Endothelial cell of umbilical vein (primary cell): ENCODE data around the gene RAB38. TPM values are rescaled to one million over a fixed set of nuclear protein-coding genes. Genes with fewer than 3 reads are reported as not detected.

Experiments used
- BruUV-seq: library from RNA; stranded (reverse); fragments of 400-500 nt; replicated peaks from 2 replicates; lab custom pipeline; 2021; lab: Mats Ljungman, UMichigan
- CTCF ChIA-PET: fragments of 300-600, 350-600 bp; sonication (Branson Sonifier 250); formaldehyde crosslinking; loops from one replicate; lab custom pipeline; 2021; ENCODE audit warnings: antibody characterized with exemption, inconsistent platforms; lab: Charles Lee
- POLR2A ChIA-PET: fragments of 300-600, 350-600 bp; sonication (Branson Sonifier 250); formaldehyde crosslinking; loops from one replicate; lab custom pipeline; 2021; ENCODE audit warnings: antibody characterized with exemption, inconsistent platforms; lab: Charles Lee
- DNase-seq: peaks from one replicate; pipeline ENCODE4 v3.0.0-alpha.2; 2011; ENCODE audit warnings: low read depth, low spot score
- FAIRE-seq: peaks from 2 replicates; lab custom pipeline; 2011; peaks lifted over from hg19 to GRCh38; lab: Jason Lieb, UNC
- H2AFZ ChIP-seq: 2 replicates; pipeline ENCODE4 v1.6.0; 2012; ENCODE audit warnings: low read depth, low read length, control low read depth, inconsistent platforms
- H3K27ac ChIP-seq: 2 replicates; pipeline ENCODE4 v1.5.1; 2011; ENCODE audit warnings: low read depth, mild to moderate bottlenecking, control low read depth, low read length, moderate library complexity; ENCODE audit not compliant: insufficient read depth
- H3K27me3 ChIP-seq, 2 experiments: 2 replicates each; pipeline versions ENCODE4 v1.6.0 to v1.6.1; 2011; ENCODE audit warnings: low read length in 2 of 2, mixed read lengths in 1 of 2; ENCODE audit not compliant: control insufficient read depth in 2 of 2, insufficient read depth in 2 of 2
- H3K36me3 ChIP-seq, 2 experiments: 2 replicates in 1 of 2; 3 replicates in 1 of 2; pipeline ENCODE4 v1.5.1; 2011; ENCODE audit warnings: low read length in 2 of 2, mild to moderate bottlenecking in 1 of 2, moderate library complexity in 1 of 2; ENCODE audit not compliant: control insufficient read depth in 2 of 2, insufficient read depth in 2 of 2; ENCODE audit errors: extremely low read depth in 1 of 2
- H3K4me1 ChIP-seq: 3 replicates; pipeline ENCODE4 v1.5.1; 2011; ENCODE audit warnings: mild to moderate bottlenecking, low read length; ENCODE audit not compliant: control insufficient read depth, insufficient read depth; ENCODE audit errors: extremely low read depth
- H3K4me2 ChIP-seq: 2 replicates; pipeline ENCODE4 v1.6.1; 2011; ENCODE audit warnings: low read length, control low read depth, mixed read lengths; ENCODE audit not compliant: insufficient read depth
- H3K4me3 ChIP-seq, 3 experiments: fragments of 200-600 bp in 1 of 3; sonication (generic), shearing (Covaris generic) in 1 of 3; replicated peaks in 1 of 3; 2 replicates each; pipeline ENCODE4 v1.5.1; 2011 to 2016; ENCODE audit warnings: control low read depth in 3 of 3, low read length in 3 of 3, mild to moderate bottlenecking in 2 of 3, inconsistent platforms in 1 of 3, low read depth in 1 of 3, moderate library complexity in 1 of 3; ENCODE audit not compliant: insufficient read depth in 1 of 3
- H3K79me2 ChIP-seq: 2 replicates; pipeline ENCODE4 v1.6.0; 2012; ENCODE audit warnings: low read length, inconsistent platforms; ENCODE audit not compliant: control insufficient read depth, insufficient read depth
- H3K9ac ChIP-seq: replicated peaks from 2 replicates; pipeline ENCODE3; 2011; ENCODE audit warnings: low read length, control low read depth; ENCODE audit not compliant: insufficient read depth; ENCODE audit errors: extremely low read depth
- H3K9me1 ChIP-seq: replicated peaks from 3 replicates; pipeline ENCODE4 v1.6.0; 2011; ENCODE audit warnings: mild to moderate bottlenecking, low read length; ENCODE audit not compliant: control insufficient read depth, insufficient read depth; ENCODE audit errors: extremely low read depth
- H3K9me3 ChIP-seq: replicated peaks from 2 replicates; pipeline ENCODE4 v1.5.1; 2012; ENCODE audit warnings: low read length, inconsistent platforms; ENCODE audit not compliant: control insufficient read depth, insufficient read depth
- H4K20me1 ChIP-seq: replicated peaks from 2 replicates; pipeline ENCODE3; 2011; ENCODE audit warnings: mild to moderate bottlenecking, low read length; ENCODE audit not compliant: control insufficient read depth, insufficient read depth; ENCODE audit errors: extremely low read depth
- EZH2 ChIP-seq: IDR thresholded peaks from 2 replicates; pipeline ENCODE4 v1.6.1; 2012; ENCODE audit warnings: borderline replicate concordance, low read depth, mild to moderate bottlenecking, moderate library complexity, low read length, inconsistent platforms; ENCODE audit not compliant: severe bottlenecking
- FOS ChIP-seq: IDR thresholded peaks from 2 replicates; pipeline ENCODE4 v1.6.1; 2011; ENCODE audit warnings: mild to moderate bottlenecking, low read length, moderate library complexity, borderline replicate concordance; ENCODE audit not compliant: insufficient read depth
- POLR2A ChIP-seq: IDR thresholded peaks from 2 replicates; pipeline ENCODE4 v1.6.1; 2012; ENCODE audit warnings: low read depth, mild to moderate bottlenecking, control low read depth, low read length
- dilution Hi-C: fragments of 300-500 bp; cut with MboI; formaldehyde crosslinking; loops from one replicate; pipeline ENCODE4 v1.15.0; 2019; ENCODE audit warnings: low sequenced_read_pairs; ENCODE audit not compliant: extremely low pct_ligation_motif_present
- intact Hi-C: fragments of 100-400 bp; cut with micrococcal nuclease; formaldehyde crosslinking; loops from one replicate; pipeline ENCODE4 v1.10.0; 2022
- polyA plus RNA-seq, 4 experiments: library from polyadenylated mRNA; depleted of rRNA in 3 of 4; stranded (reverse) in 3 of 4; unstranded in 1 of 4; fragments of >200 nt; gene quantifications; 2 replicates each; pipeline versions ENCODE4 v1.2.1 to v1.2.3, GENCODE V29; 2011 to 2012; ENCODE audit warnings: missing spikeins in 1 of 4
- total RNA-seq: library from RNA; stranded (reverse); gene quantifications from 2 replicates; pipeline ENCODE4 v1.2.3, GENCODE V29; 2021
- TF ChIP-seq, protein P1 (sequence below), 2 donors: IDR thresholded peaks; 1 replicate in 1 of 2; 2 replicates in 1 of 2; pipeline ENCODE4 v1.5.1; 2011; ENCODE audit warnings: low read length in 2 of 2, mild to moderate bottlenecking in 2 of 2, moderate library complexity in 2 of 2, control low read depth in 1 of 2, inconsistent platforms in 1 of 2, low read depth in 1 of 2; ENCODE audit not compliant: insufficient read depth in 1 of 2; ENCODE audit errors: extremely low read depth in 1 of 2
- TF ChIP-seq, protein P2 (sequence below): IDR thresholded peaks from 2 replicates; pipeline ENCODE4 v1.6.1; 2011; ENCODE audit not compliant: insufficient read depth, insufficient read length

The RAB38 gene
- total and polyA plus RNA-seq, 2 donors (not counting 3 experiments of a cell fraction or from before 2014, with no cell fraction given), result 3.0 to 3.6 TPM

DNA sequence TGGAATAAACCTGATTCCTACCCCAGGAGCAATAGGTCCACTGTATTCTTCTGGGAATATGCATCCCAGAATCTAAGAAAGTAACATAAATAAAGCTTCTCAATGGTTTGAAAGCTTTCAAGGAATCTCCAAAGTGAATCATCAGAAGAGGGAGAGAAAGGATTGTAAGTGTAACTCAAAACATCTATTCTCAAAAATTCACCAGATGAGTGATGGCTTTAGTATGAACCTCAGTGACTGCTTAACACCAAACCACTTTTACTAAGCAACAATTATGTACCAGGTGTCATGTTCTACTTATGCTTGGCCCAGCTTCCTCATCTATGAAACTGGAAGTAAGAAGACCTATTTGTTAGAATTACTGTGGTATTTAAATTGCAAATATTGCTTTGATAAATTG is 7.4 kb downstream of the RAB38 start:
- intact Hi-C loops (no loop called here), dilution Hi-C loops (no loop called here)
- no peaks in the 10 kb centered on the region for H3K79me2 ChIP-seq
- H3K27me3 ChIP-seq, result no peaks in the 10 kb centered on the region
- H3K27ac ChIP-seq, result no peak overlapping the region
- H3K9ac ChIP-seq, result no peak overlapping the region
- no peak overlapping the region for H3K4me2 ChIP-seq
- no peaks in the 10 kb centered on the region for H3K9me3 ChIP-seq
- H3K4me1 ChIP-seq, result no peaks in the 10 kb centered on the region
- POLR2A ChIA-PET, result no interaction called here
- DNase-seq (no peak), FAIRE-seq (no peak)
- no peak overlapping the region for H3K4me3 ChIP-seq
- BruUV-seq, result no TSS peak
- H2AFZ ChIP-seq, result no peak overlapping the region
- CTCF ChIA-PET, result interaction anchor here (1.6 kb wide), 1 partner anchor 12 kb away, joined by 4 read pairs; no protein-coding TSS in a partner anchor
- H4K20me1 ChIP-seq, result no peaks in the 10 kb centered on the region
- no peaks in the 10 kb centered on the region for H3K36me3 ChIP-seq
- no peak for TF ChIP-seq FOS
- TF ChIP-seq, protein P1, sequence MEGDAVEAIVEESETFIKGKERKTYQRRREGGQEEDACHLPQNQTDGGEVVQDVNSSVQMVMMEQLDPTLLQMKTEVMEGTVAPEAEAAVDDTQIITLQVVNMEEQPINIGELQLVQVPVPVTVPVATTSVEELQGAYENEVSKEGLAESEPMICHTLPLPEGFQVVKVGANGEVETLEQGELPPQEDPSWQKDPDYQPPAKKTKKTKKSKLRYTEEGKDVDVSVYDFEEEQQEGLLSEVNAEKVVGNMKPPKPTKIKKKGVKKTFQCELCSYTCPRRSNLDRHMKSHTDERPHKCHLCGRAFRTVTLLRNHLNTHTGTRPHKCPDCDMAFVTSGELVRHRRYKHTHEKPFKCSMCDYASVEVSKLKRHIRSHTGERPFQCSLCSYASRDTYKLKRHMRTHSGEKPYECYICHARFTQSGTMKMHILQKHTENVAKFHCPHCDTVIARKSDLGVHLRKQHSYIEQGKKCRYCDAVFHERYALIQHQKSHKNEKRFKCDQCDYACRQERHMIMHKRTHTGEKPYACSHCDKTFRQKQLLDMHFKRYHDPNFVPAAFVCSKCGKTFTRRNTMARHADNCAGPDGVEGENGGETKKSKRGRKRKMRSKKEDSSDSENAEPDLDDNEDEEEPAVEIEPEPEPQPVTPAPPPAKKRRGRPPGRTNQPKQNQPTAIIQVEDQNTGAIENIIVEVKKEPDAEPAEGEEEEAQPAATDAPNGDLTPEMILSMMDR (IDR thresholded peaks at IDR 0.05; ENCODE audit: extremely low read depth in 1 of 2, insufficient read depth in 1 of 2, low read depth in 1 of 2, low read length in 2 of 2), result no peak
- TF ChIP-seq, protein P2, sequence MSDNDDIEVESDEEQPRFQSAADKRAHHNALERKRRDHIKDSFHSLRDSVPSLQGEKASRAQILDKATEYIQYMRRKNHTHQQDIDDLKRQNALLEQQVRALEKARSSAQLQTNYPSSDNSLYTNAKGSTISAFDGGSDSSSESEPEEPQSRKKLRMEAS, result no peak
- no peak for TF ChIP-seq EZH2
- TF ChIP-seq POLR2A, result no peak
- H3K9me1 ChIP-seq, result no peaks in the 10 kb centered on the region
